H1 (cell line): ENCODE results near the gene TM9SF2. TPM values are rescaled to one million over a fixed set of nuclear protein-coding genes. Genes with fewer than 3 reads are reported as not detected.

Experiments used
- CTCF ChIA-PET: fragments of 300-600 bp; sonication (Branson Sonifier 250); formaldehyde crosslinking; loops from one replicate; lab custom pipeline; 2021; ENCODE audit not compliant: partially characterized antibody; lab: Charles Lee
- POLR2A ChIA-PET: fragments of 300-600 bp; sonication (Branson Sonifier 250); formaldehyde crosslinking; loops from one replicate; lab custom pipeline; 2021; ENCODE audit warnings: inconsistent platforms; ENCODE audit not compliant: partially characterized antibody; lab: Charles Lee
- DNase-seq, 2 experiments: peaks; one replicate each; pipeline versions ENCODE4 v3.0.0 to v3.0.0-alpha.2; 2010 to 2022; ENCODE audit warnings: low spot score in 2 of 2, low read depth in 1 of 2, mixed read lengths in 1 of 2
- FAIRE-seq: peaks from 2 replicates; lab custom pipeline; 2011; peaks lifted over from hg19 to GRCh38; lab: Jason Lieb, UNC
- H2AFZ ChIP-seq: 2 replicates; pipeline ENCODE4 v1.8.1; 2012; ENCODE audit warnings: low read length, inconsistent platforms
- H2AK5ac ChIP-seq: 2 replicates; pipeline ENCODE4 v1.6.1; 2013; ENCODE audit warnings: low read depth, low read length
- H2BK120ac ChIP-seq: replicated peaks from 2 replicates; pipeline ENCODE3; 2013; ENCODE audit warnings: low read depth, low read length, inconsistent platforms
- H2BK12ac ChIP-seq: 2 replicates; pipeline ENCODE4 v1.6.1; 2013; ENCODE audit warnings: low read depth, low read length
- H2BK15ac ChIP-seq: 2 replicates; pipeline ENCODE4 v1.6.1; 2013; ENCODE audit warnings: low read length
- H2BK20ac ChIP-seq: 2 replicates; pipeline ENCODE4 v1.6.1; 2013; ENCODE audit warnings: low read length
- H2BK5ac ChIP-seq: 2 replicates; pipeline ENCODE4 v1.6.1; 2013; ENCODE audit warnings: low read depth, low read length
- H3K14ac ChIP-seq: 2 replicates; pipeline ENCODE4 v1.6.1; 2013; ENCODE audit warnings: inconsistent platforms; ENCODE audit not compliant: insufficient read length
- H3K18ac ChIP-seq: 2 replicates; pipeline ENCODE4 v1.6.1; 2013; ENCODE audit warnings: low read length; ENCODE audit errors: extremely low read depth
- H3K23ac ChIP-seq: 2 replicates; pipeline ENCODE4 v1.6.1; 2013; ENCODE audit warnings: inconsistent platforms; ENCODE audit not compliant: insufficient read length
- H3K23me2 ChIP-seq: 2 replicates; pipeline ENCODE4 v1.6.1; 2013; ENCODE audit warnings: low read depth, low read length
- H3K27ac ChIP-seq: 2 replicates; pipeline ENCODE4 v1.6.1; 2011; ENCODE audit warnings: low read depth, low read length, inconsistent platforms
- H3K27me3 ChIP-seq, 4 experiments: replicated peaks in 1 of 4; 1 replicate in 1 of 4; 2 replicates in 3 of 4; pipeline versions ENCODE4 v1.6.1 to v1.8.1; 2011 to 2013; ENCODE audit warnings: low read length in 3 of 4, mild to moderate bottlenecking in 3 of 4, inconsistent platforms in 2 of 4, mixed read lengths in 2 of 4, moderate library complexity in 1 of 4; ENCODE audit not compliant: control insufficient read depth in 3 of 4, insufficient read depth in 3 of 4; ENCODE audit errors: extremely low read depth in 1 of 4
- H3K36me3 ChIP-seq, 4 experiments: 2 replicates each; pipeline versions ENCODE4 v1.6.1 to v1.8.1; 2011 to 2013; ENCODE audit warnings: mild to moderate bottlenecking in 4 of 4, low read length in 3 of 4, moderate library complexity in 2 of 4, control low read depth in 1 of 4, inconsistent platforms in 1 of 4; ENCODE audit not compliant: insufficient read depth in 4 of 4, control insufficient read depth in 2 of 4
- H3K4ac ChIP-seq: replicated peaks from 2 replicates; pipeline ENCODE3; 2013; ENCODE audit warnings: low read length, low read depth, mixed read lengths, inconsistent platforms; ENCODE audit not compliant: insufficient read length
- H3K4me1 ChIP-seq, 4 experiments: replicated peaks in 1 of 4; 1 replicate in 1 of 4; 2 replicates in 3 of 4; pipeline versions ENCODE4 v1.6.1 to v1.8.1; 2011 to 2013; ENCODE audit warnings: low read length in 3 of 4, inconsistent platforms in 2 of 4, mixed read lengths in 1 of 4; ENCODE audit not compliant: insufficient read depth in 4 of 4, control insufficient read depth in 3 of 4
- H3K4me2 ChIP-seq, 2 experiments: 2 replicates each; pipeline versions ENCODE4 v1.6.1 to v1.8.1; 2011 to 2013; ENCODE audit warnings: low read depth in 2 of 2, low read length in 2 of 2, control low read depth in 1 of 2, inconsistent platforms in 1 of 2, mild to moderate bottlenecking in 1 of 2; ENCODE audit not compliant: insufficient read depth in 1 of 2
- H3K4me3 ChIP-seq, 4 experiments: fragments of 200-600, 300-600 bp in 1 of 4; sonication (generic), shearing (Covaris generic), sonication (Bioruptor Twin) in 1 of 4; 2 replicates each; pipeline versions ENCODE4 v1.5.1 to v1.8.1; 2011 to 2016; ENCODE audit warnings: low read length in 4 of 4, low read depth in 3 of 4, control low read depth in 2 of 4, inconsistent platforms in 2 of 4, mild to moderate bottlenecking in 2 of 4, mixed read lengths in 1 of 4, moderate library complexity in 1 of 4; ENCODE audit not compliant: insufficient read depth in 2 of 4; ENCODE audit errors: extremely low read depth in 1 of 4
- H3K56ac ChIP-seq: replicated peaks from 2 replicates; pipeline ENCODE3; 2013; ENCODE audit warnings: low read depth, mild to moderate bottlenecking, mixed read lengths, low read length, inconsistent platforms; ENCODE audit not compliant: insufficient read length
- H3K79me1 ChIP-seq: 2 replicates; pipeline ENCODE4 v1.6.1; 2013; ENCODE audit warnings: low read depth, low read length, control low read depth
- H3K79me2 ChIP-seq, 2 experiments: 2 replicates each; pipeline versions ENCODE4 v1.6.1 to v1.8.1; 2012 to 2013; ENCODE audit warnings: low read length in 2 of 2, mild to moderate bottlenecking in 2 of 2, inconsistent platforms in 1 of 2; ENCODE audit not compliant: insufficient read depth in 2 of 2, control insufficient read depth in 1 of 2
- H3K9ac ChIP-seq, 4 experiments: replicated peaks in 1 of 4; 1 replicate in 1 of 4; 2 replicates in 3 of 4; pipeline versions ENCODE4 v1.6.1 to v1.8.1; 2011 to 2013; ENCODE audit warnings: low read depth in 3 of 4, low read length in 3 of 4, control low read depth in 2 of 4, mild to moderate bottlenecking in 2 of 4, moderate library complexity in 2 of 4, inconsistent platforms in 1 of 4; ENCODE audit errors: extremely low read depth in 1 of 4
- H3K9me3 ChIP-seq, 2 experiments: 2 replicates each; pipeline versions ENCODE4 v1.6.1 to v1.8.1; 2012 to 2013; ENCODE audit warnings: mild to moderate bottlenecking in 2 of 2, moderate library complexity in 2 of 2, control low read depth in 1 of 2, inconsistent platforms in 1 of 2, low read depth in 1 of 2, low read length in 1 of 2, mixed read lengths in 1 of 2; ENCODE audit not compliant: insufficient read depth in 2 of 2
- H4K20me1 ChIP-seq, 2 experiments: replicated peaks in 1 of 2; 2 replicates each; pipeline versions ENCODE3 to v1.8.1; 2011 to 2013; ENCODE audit warnings: inconsistent platforms in 2 of 2, low read length in 2 of 2, mild to moderate bottlenecking in 1 of 2; ENCODE audit not compliant: insufficient read depth in 2 of 2, control insufficient read depth in 1 of 2
- H4K5ac ChIP-seq: 2 replicates; pipeline ENCODE4 v1.6.1; 2013; ENCODE audit warnings: low read length, low read depth, mixed read lengths, inconsistent platforms; ENCODE audit not compliant: insufficient read length
- H4K8ac ChIP-seq: 2 replicates; pipeline ENCODE4 v1.8.0; 2013; ENCODE audit warnings: mild to moderate bottlenecking, moderate library complexity, low read length, inconsistent platforms; ENCODE audit not compliant: insufficient read depth; ENCODE audit errors: extremely low read depth
- H4K91ac ChIP-seq: replicated peaks from 2 replicates; pipeline ENCODE3; 2013; ENCODE audit warnings: low read length, mixed read lengths, inconsistent platforms; ENCODE audit not compliant: insufficient read length
- ASH2L ChIP-seq: fragments of 200-600, 300-600 bp; sonication (generic); IDR thresholded peaks from one replicate; pipeline ENCODE4 v1.7.1; 2017; ENCODE audit warnings: low read length
- BACH1 ChIP-seq: IDR thresholded peaks from 2 replicates; pipeline ENCODE4 v1.6.1; 2012; ENCODE audit warnings: low read length, improper control_type of control experiment
- BRCA1 ChIP-seq: IDR thresholded peaks from 2 replicates; pipeline ENCODE4 v1.6.1; 2012; ENCODE audit warnings: low read depth, low read length, improper control_type of control experiment
- GABPA ChIP-seq: IDR thresholded peaks from 2 replicates; pipeline ENCODE4 v1.6.1; 2011; ENCODE audit warnings: mild to moderate bottlenecking, low read length, moderate library complexity, borderline replicate concordance; ENCODE audit not compliant: insufficient read depth
- MAFK ChIP-seq: IDR thresholded peaks from 2 replicates; pipeline ENCODE4 v1.6.1; 2012; ENCODE audit warnings: low read depth, mild to moderate bottlenecking, improper control_type of control experiment, low read length
- NANOG ChIP-seq: IDR thresholded peaks from 2 replicates; pipeline ENCODE4 v1.6.1; 2011; ENCODE audit warnings: low read length, low read depth, mild to moderate bottlenecking, inconsistent platforms; ENCODE audit not compliant: insufficient read depth, poor library complexity, severe bottlenecking
- POLR2A ChIP-seq, 2 experiments: IDR thresholded peaks; 1 replicate in 1 of 2; 2 replicates in 1 of 2; pipeline ENCODE4 v1.6.1; 2011; ENCODE audit warnings: low read depth in 2 of 2, low read length in 2 of 2, mild to moderate bottlenecking in 2 of 2; ENCODE audit errors: control extremely low read depth in 1 of 2
- POU5F1 ChIP-seq: IDR thresholded peaks from 2 replicates; pipeline ENCODE4 v1.6.1; 2011; ENCODE audit warnings: low read depth, mild to moderate bottlenecking, low read length, moderate library complexity
- RNF2 ChIP-seq: fragments of 200-900, 300-1000 bp; sonication (generic); IDR thresholded peaks from 2 replicates; pipeline ENCODE4 v1.7.1; 2016; ENCODE audit warnings: borderline replicate concordance, low read depth, mild to moderate bottlenecking, antibody characterized with exemption, low read length; ENCODE audit not compliant: poor library complexity, severe bottlenecking; ENCODE audit errors: missing control alignments
- SAP30 ChIP-seq: fragments of 300-600 bp; sonication (generic); IDR thresholded peaks from 2 replicates; pipeline ENCODE4 v1.7.1; 2012; ENCODE audit warnings: low read length, moderate library complexity, mild to moderate bottlenecking, inconsistent platforms; ENCODE audit not compliant: insufficient read depth, insufficient replicate concordance
- SIRT6 ChIP-seq: IDR thresholded peaks from one replicate; pipeline ENCODE4 v1.7.1; 2012; ENCODE audit warnings: low read length, inconsistent platforms
- TAF7 ChIP-seq: optimal IDR thresholded peaks from 2 replicates; pipeline ENCODE3; 2011; ENCODE audit warnings: low read depth, mild to moderate bottlenecking, inconsistent platforms, low read length, moderate library complexity, borderline replicate concordance
- TBP ChIP-seq: IDR thresholded peaks from 2 replicates; pipeline ENCODE4 v1.6.1; 2011; ENCODE audit warnings: low read depth, low read length, improper control_type of control experiment
- TEAD4 ChIP-seq: IDR thresholded peaks from 2 replicates; pipeline ENCODE4 v1.6.1; 2012; ENCODE audit warnings: low read depth, low read length, inconsistent platforms, mixed read lengths
- polyA plus RNA-seq, 7 experiments: library from polyadenylated mRNA; depleted of rRNA in 3 of 7; stranded (reverse) in 5 of 7; unstranded in 2 of 7; fragments of >200 nt in 5 of 7; fragments of 200-250 nt in 2 of 7; gene quantifications; 1 replicate in 5 of 7; 2 replicates in 1 of 7; 4 replicates in 1 of 7; pipeline versions ENCODE4 v1.2.1 to v1.2.3, GENCODE V29; 2011 to 2013; ENCODE audit warnings: missing spikeins in 2 of 7, mixed read lengths in 2 of 7
- total RNA-seq: library from RNA; stranded (reverse); fragmentation: NEBNext Ultra II Directional; extraction: Animal tissue kit (Norgen Biotek cat#: 25700); gene quantifications from 2 replicates; pipeline ENCODE4 v1.2.1, GENCODE V29; 2021
- TF ChIP-seq, protein P1 (sequence below): IDR thresholded peaks from 2 replicates; pipeline ENCODE4 v1.6.1; 2011; ENCODE audit warnings: low read length, improper control_type of control experiment

Gene TM9SF2
- total and polyA plus RNA-seq, 2 of the 8 experiments (the other 6 are each of a cell fraction or from before 2014, with no cell fraction given) = 68.0 to 101 TPM

DNA sequence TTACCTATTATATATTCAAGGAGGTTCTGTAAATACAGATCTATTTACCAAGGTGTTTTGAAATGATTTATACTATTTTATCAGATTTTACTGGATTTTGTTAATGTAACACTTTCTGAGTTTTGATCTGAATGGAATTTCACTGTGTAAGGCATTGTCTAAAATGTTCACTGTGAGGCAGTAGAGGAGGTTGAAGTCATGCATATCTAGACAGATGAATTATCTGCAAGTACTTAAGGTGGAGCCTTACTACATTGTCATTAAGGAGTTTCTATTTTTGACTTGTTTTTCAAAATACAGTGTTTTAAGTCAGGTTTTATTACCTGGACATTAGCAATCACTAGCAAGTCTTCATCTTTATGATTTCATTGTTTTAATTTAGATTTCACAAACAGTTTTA is 62.1 kb downstream of the TM9SF2 start:
- ChIA-PET POLR2A (no interaction called here), CTCF (interaction anchor here (1.4 kb wide), 1 partner anchor 120 kb away, joined by 3 read pairs; no protein-coding TSS in a partner anchor)
- Histone ChIP-seq H3K36me3 (peaks cover 0 to 27% (median 5%) of the 10 kb centered on the region in 4 experiments; a peak in 4 of 8 replicates), H3K4me3 (no peak overlapping the region), H2AFZ (no peak overlapping the region), H3K27me3 (no peaks in the 10 kb centered on the region), H2AK5ac (no peak overlapping the region), H3K79me2 (no peaks in the 10 kb centered on the region), H3K9me3 (0 out of 4 replicates have a peak, but pooled peaks cover 2% of the 10 kb centered on the region in 2 experiments), H2BK120ac (no peak overlapping the region), H3K4me2 (no peak overlapping the region), H3K27ac (no peak overlapping the region), H3K79me1 (no peaks in the 10 kb centered on the region), H2BK5ac (no peak overlapping the region), H4K91ac (no peak overlapping the region), H4K8ac (no peak overlapping the region), H2BK20ac (no peak overlapping the region), H3K9ac (no peak overlapping the region), H3K23ac (no peak overlapping the region), H3K4ac (no peak overlapping the region), H2BK15ac (no peak overlapping the region), H2BK12ac (no peak overlapping the region), H3K14ac (no peak overlapping the region), H3K23me2 (no peaks in the 10 kb centered on the region), H4K20me1 (peaks cover 0 to 2% of the 10 kb centered on the region in 2 experiments), H3K18ac (no peak overlapping the region), H3K4me1 (peaks cover 0 to 4% (median 1%) of the 10 kb centered on the region in 4 experiments; a peak in 1 of 7 replicates), H3K56ac (no peak overlapping the region), H4K5ac (no peak overlapping the region)
- no peak for FAIRE-seq
- DNase-seq = no peak
- TF ChIP-seq SIRT6 (no peak), POLR2A (IDR thresholded peaks at IDR 0.05; ENCODE audit: control extremely low read depth in 1 of 2, low read depth in 2 of 2, low read length in 2 of 2) (no peak), POU5F1 (no peak), MAFK (no peak), TEAD4 (no peak), RNF2 (no peak), BACH1 (no peak), GABPA (no peak), TBP (no peak), NANOG (no peak), BRCA1 (no peak), TAF7 (no peak), SAP30 (no peak), ASH2L (no peak)
- TF ChIP-seq, protein P1, sequence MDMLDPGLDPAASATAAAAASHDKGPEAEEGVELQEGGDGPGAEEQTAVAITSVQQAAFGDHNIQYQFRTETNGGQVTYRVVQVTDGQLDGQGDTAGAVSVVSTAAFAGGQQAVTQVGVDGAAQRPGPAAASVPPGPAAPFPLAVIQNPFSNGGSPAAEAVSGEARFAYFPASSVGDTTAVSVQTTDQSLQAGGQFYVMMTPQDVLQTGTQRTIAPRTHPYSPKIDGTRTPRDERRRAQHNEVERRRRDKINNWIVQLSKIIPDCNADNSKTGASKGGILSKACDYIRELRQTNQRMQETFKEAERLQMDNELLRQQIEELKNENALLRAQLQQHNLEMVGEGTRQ = no peak
